Stimulated activated CD8-positive, alpha-beta memory T cell treated with anti-CD3 and anti-CD28 coated beads, Interleukin-12 subunit alpha, Interleukin-12 subunit beta, amount 100 ng/mL, for 24 hours (primary cell): ENCODE data around the gene AGO4.
"Not testable (repeated sequence)": the region's sequence is repeated elsewhere in the genome, so short reads cannot be mapped to it uniquely, and the experiment has no call there.

Experiments
- DNase-seq: peaks from one replicate; pipeline ENCODE4 v3.0.0-alpha.2; 2020; ENCODE audit errors: extremely low read depth

Gene AGO4

DNA sequence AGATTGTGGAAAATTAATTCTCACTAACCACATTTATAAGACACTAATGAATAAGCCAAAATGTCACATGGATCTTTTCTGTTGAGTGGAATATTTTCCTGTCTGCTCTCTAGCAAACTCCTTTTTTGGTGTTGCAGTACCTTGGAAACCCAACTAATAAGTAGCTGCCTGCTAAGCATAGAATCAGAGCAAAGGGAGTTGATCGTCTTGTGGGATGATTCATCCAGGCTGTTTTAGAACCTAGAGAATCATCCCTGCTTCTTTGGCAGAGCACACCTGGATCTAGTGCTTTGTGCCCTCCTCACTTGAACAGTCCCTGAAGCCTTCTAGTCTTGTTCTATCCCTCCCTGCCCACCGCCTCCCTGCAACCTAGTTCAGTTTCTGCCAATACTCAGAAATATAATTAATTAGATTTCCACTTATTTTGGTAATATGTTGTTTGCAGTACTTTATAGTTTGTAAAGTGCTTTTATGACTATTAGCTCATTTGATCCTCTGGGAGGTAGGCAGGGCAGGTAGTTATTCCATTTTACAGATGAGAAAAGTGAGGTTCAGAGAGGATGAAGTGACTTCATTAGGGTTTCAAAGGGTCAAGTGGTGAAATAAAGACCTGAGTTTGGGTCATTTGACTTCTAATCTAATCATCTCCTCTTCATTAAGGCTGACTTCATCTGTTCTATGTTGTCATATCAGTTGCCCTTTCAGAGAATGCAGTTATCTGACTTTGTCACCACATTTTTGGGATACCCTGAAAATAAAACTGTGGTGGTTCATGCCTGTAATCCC, 2.5 kb downstream of the AGO4 start:
- no peak for DNase-seq

DNA sequence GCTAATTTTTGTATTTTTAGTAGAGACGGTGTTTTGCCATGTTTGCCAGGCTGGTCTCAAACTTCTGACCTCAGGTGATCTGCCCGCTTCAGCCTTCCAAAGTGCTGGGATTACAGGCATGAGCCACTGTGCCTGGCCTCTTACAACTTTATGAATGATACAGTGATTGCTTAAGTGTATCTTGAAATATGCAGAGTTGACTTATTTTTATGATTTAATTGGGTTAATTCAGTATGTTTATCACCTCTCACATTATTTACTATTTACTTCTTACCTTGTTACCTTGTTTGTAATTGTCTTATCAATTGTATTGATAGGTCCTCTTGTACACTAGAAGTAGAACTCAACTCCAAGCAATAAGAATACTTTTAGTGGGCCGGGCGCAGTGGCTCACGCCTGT, 4.9 kb downstream of the AGO4 start:
- DNase-seq, result not testable (repeated sequence)

DNA sequence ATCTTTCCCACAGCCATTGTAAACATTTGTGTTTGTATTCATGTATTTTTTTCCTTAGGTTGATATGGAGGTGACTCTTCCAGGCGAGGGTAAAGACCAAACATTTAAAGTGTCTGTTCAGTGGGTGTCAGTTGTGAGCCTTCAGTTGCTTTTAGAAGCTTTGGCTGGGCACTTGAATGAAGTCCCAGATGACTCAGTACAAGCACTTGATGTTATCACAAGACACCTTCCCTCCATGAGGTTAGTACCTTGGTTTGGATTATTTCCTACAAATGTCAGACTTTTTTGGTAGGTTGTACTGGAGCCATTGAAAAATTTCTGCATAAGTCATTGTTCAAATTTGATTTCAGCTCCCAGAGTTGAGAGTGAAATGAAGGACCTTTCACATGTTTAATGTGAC, 17.4 kb downstream of the AGO4 start:
- DNase-seq, result no peak

DNA sequence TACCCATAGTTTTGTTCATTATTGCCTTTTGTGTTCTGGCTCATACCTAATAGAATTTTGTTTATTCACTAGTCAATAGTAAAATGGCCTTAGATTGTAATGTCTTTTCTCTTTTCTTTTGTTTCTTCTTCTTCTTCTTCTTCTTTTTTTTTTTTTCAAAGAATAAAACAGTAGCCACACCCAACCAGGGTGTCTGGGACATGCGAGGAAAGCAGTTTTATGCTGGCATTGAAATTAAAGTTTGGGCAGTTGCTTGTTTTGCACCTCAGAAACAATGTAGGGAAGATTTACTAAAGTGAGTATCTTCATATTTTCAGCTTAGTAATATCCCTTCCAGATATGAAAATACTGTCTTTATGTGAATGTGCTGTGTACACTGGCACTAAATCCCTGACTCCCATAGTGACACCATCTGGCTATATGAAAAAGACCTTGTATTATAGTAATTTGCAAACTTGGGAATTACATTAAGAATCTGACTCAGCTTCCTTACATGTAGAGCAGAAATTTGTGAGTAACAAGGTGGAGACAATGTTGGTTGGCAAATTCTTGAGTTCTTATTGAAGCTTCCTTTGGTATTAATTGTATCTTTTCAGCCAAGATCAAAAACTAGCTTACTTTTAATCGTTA, 24.6 kb downstream of the AGO4 start:
- no peak for DNase-seq

DNA sequence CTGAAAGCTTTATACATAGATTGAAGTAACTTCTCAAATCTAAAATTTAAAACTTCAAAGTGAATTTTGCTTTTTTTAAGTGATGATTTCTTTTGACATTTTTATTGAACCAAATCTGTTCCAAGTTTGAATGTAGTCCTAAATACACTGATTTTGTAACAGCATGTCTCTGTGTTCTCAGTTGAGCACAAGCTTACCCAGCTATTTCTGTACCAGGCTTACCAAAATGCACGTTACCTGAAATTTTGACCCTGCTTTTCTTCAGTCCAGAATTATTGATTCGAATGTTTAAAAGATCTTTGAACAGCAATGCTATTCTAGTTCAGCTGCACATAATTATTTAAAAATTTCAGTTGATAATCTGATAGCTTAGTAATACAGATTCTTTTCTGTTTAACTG, 25.6 kb downstream of the AGO4 start:
- DNase-seq, result no peak

DNA sequence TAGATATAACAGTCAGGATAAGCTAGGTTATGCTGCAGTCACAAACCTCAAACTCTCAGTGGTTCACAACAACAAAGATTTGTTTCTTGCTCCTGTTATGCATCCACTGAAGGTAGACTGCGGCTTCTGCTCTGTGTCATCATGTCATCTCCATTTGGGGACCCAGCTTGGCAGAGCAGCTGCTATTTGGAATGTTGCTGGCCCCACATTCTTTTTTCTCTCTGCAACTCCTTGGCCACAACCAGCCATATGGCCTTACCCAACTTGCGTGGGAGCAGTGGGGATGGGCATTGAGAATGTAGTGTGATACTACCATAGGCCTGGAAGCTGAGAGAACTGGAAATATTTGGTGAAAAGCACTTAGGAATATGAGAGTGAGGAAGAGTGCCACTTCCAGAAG, 26.4 kb downstream of the AGO4 start:
- no peak for DNase-seq

DNA sequence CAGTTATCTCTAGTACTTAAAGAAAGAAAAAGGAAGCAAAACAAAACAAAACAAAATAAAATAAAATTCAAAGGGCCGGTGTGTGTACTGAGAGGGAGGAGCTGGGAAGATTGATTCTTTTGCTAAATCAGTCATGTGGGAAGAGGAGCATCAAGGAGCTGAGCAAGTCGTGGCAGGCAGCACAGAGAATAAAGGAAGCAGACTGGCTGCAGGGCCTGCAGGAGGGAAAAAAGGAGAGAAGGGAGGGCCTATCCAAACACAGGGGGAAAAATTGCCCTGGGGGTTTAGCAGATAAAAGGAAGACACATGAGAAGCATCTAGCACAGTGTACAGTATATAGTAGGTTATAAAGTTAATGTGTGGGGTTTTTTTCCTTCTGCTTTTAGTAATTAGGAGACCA, 27.6 kb downstream of the AGO4 start:
- no peak for DNase-seq

DNA sequence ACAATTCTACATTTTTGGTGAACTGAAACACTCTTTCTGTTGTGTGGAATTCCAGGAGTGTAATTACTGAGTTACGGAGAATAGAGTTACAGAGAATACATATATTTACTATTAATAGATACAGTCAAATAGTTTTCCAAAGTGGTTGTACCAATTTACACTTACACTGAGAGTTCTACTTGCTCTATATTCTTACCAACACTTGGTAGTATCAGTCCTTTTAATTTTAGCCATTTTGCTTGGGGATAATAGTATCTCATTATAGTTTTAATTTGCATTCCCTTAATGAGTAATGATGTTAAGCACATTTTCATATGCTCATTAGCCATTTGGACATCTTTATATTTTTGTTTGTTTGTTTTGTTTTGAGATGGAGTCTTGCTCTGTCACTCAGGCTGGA, 28.9 kb downstream of the AGO4 start:
- DNase-seq, result no peak

DNA sequence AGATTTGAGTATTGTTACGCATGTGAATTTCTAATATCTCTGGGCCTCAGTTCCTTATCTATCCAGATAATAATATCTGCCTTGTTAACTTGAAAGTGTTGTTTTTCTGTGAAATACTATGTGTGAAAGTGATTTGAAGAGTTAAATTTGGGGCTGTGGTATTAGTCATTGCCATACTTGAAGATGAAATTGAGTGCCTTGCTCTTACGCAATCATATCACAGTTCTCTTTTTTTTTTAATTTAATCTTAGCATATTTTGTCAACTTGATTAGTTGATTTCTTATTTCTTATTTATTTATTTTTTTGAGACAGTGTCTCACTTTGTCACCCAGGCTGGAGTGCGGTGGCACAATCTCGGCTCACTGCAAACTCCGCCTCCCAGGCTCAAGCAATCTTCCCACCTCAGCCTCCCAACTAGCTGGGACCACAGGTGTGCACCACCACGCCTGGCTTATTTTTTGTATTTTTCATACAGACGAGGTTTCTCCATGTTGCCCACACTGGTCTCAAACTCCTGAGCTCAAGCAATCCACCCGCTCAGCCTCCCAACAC, 31.0 kb downstream of the AGO4 start:
- no peak for DNase-seq

DNA sequence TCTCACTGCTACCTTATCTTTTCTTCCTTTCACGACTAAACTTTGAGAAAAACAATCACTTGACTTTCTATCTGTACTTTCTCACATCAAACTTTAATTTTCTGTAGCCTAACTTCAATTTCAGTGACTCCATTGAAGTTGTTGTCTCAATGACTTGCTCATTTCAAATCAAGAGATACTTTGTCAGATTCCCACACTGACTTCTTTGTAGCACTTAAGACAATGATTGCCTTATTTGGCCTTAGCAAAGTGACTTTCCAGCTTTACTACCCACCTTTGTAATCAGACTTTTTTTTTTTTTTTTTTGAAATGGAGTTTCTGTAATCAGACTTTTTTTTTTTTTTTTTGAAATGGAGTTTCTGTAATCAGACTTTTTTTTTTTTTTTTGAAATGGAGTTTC, 37.0 kb downstream of the AGO4 start:
- DNase-seq, result no peak

DNA sequence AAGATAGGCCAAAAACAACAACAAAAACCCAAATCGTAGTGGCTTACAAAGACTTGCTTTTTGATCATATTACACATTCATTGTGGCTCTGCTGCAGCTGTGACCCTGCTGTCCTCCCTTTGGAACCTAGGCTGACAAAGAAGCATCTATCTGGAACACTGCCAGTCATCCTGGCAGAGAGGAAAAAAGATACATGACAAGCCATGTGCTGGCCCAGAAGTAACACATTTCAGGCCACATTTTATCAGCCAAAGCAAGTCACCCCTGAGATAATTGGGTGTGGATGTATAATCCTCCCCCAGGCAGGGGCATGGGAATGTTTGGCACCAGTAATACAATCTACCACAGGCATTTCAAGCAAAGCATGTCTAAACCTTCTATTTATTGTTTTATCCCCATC, 38.0 kb downstream of the AGO4 start:
- no peak for DNase-seq

DNA sequence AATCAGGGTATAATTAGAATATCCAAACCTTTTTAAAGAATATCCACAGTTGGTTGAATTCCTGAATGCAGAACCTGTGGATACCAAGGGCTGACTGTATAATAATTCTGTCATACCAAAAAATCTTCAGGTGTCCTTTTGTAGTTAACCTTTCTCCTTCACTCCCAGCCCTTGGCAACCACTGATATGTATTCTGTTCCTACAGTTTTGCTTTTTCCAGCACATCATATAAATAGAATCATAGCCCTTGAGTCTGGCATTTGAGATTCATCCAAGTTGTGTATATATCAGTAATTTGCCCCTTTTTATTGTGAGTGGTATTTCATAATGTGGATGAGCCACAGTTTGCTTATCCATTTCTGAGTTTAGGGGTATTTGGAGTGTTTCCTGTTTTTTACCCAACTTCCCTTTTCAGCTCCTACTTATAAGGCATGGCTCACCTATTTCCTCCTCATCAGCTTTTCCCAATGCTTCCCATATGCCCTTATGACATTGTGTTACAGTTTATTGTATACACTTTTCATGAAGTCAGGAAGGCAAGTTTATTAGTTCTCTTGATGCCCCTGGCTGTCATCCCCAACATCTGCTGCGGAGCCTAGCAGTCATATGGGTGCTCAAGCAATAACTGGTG, 40.2 kb downstream of the AGO4 start:
- DNase-seq, result no peak

DNA sequence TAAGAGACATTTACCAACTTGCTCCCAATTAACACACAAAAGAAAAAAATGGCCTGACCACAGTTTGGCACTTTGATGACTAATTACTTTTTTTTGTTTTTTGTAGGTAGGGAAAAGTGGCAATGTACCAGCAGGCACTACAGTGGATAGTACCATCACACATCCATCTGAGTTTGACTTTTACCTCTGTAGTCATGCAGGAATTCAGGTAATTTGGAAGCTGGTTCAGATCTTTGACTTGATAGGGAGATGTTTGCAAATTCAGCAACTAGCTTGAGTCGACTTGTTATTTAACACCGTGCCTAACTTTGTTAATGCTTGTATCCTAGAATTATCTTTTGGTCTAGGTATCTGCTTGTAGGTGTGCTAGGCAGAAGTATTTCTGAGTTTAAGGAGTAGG, 42.2 kb downstream of the AGO4 start:
- DNase-seq, result no peak

DNA sequence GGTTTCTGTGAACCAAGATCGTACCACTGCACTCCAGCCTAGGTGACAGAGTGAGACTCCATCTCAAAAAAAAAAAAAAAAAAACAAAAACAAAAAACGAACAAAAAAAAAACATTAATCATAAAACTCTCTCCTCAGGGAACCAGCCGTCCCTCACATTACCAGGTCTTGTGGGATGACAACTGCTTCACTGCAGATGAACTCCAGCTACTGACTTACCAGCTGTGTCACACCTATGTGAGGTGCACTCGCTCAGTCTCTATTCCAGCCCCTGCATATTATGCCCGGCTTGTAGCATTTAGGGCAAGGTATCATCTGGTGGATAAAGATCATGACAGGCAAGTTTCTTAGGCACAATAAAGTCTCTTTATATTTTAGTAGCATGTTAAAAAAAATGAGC, 42.9 kb downstream of the AGO4 start:
- no peak for DNase-seq

DNA sequence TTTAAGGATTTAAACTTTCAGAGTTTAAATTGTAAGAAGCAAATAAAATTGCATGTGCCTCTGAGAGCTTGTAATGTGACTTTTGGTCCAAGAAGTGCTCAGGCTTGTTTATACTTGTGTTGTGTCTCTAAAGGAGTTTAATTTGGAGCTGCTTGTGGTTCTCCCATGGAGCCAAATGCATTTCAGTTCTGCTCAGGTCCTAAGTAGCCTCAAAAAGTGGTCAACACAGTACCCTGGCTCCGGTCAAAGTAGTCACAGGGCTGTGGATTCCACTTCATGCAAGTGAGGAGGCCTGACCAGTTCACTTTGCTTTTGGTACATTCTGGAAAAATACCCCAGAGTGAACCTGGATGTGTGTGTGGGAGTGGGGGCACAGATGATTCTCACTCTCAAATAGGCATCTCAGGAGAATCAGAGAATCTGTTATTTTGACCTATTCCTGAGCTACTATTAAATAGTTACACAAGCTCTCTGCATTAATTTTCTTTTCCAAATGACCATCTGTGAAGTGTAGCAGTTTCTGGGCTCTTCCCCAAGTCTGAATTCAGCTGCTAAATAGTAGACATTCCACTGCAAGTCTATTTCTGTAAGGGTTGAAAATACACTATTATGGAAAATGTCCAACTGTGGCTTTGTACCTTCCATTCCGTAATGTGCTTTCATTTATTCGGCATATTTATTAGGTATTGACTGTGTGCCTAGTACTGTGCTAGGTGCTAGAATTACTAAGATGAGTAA, 43.5 kb downstream of the AGO4 start:
- DNase-seq, result no peak

DNA sequence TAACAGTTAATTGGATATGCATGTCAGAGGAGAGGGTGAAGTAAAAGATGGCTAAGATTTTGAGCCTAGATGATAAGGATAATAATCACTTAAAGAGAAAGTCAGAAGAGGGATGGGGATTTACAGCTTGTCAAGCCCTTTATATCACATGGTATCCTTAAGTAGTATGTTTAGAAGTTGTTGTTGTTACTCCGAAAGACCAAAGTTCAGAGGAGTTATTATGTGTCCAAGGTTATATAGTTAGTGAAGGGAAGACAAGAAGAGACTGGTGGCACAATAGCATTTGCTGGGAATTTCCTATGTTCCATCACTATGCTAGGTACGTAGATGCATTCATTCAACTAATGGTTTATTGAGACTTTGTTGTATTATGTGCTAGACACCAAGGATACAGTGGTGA, 44.4 kb downstream of the AGO4 start:
- no peak for DNase-seq

DNA sequence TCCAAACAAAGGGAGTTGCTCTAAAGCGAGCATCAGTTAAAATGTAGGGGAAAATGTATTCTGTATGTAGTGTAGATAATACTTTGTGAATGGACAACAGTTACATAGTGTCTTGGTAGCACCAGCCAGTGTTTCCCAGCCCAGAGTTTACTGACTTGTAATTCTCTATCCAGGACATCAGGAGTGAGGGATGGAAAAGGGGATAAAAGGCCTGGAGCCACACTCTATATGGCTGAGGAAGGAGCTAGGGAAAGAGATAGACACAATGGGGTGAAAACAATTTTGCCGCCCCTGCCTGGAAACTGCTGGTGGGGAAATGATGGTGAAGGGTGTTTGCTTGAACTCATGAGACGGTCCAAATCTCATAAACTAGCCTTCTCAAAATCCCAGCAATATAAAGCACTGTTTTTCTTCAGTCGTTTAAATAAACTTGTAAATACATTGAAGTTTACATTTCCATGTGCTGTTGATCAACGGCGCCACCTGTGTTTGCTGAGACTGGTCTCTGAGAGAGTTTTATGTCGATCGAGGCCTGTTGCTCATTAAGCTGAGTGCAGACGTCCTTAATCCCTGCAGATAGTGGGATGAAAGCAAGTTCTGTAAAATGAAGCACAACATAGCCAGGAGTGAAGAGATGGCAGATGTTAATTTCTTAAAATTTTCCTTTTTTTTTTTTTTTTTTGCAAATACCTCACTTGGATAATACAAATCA, 47.3 kb downstream of the AGO4 start:
- DNase-seq, result no peak

DNA sequence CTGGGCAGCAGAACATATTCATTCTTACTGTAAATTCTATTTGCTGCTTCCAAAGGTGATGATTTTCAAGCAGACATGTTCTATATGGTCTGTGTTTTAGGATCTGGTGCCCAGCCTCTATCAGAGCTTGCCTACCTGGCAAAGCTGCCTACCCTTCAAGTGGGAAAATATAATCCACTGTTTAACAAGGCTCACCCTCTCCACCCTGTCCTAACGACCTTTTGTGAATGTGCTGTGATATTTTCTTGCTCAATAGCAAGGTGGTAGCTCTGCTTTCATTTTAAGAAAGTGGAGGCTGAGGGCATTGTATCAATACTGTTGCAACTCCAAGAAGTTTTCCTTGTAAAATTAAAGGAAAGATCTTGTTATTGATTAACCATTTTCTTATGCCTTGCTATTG, 49.1 kb downstream of the AGO4 start:
- DNase-seq, result no peak

DNA sequence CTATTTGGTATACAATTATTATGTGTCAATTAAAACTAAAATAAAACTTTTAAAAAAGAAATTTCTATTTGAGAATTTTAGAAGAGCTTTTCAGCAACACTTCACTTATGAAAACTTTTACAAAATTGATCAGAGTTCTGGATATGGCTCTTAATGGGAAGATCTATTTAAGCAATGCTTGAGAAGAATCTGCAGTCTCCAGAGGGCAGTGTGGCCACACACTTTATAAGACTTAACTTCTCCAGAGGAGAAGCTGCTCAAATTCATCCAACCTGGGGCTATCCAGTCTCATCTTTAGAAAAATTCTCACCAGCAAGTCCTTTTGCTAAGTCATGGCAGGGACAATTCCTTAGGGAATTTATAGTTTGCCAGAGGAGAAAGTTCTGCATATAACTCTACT, 50.0 kb downstream of the AGO4 start:
- DNase-seq, result no peak

DNA sequence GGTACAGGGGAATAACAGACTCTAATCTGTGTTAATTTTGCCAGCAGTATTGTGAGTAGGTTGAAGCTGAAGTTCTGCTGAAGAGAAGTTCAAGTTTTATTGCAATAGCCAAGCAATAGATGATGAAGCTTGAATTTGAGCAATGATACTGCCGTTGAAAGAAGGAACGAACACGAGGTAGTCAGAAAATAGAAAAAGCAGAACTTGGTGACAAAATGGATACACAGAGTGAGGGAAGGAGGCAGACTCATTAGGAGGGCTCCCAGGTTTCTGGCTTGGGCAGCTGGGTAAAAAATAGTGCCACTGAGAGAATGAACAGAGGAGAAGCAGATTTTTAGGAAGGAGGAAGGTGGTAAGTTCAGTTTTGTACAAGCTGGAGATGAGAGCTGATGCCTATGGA, 52.9 kb downstream of the AGO4 start:
- no peak for DNase-seq

DNA sequence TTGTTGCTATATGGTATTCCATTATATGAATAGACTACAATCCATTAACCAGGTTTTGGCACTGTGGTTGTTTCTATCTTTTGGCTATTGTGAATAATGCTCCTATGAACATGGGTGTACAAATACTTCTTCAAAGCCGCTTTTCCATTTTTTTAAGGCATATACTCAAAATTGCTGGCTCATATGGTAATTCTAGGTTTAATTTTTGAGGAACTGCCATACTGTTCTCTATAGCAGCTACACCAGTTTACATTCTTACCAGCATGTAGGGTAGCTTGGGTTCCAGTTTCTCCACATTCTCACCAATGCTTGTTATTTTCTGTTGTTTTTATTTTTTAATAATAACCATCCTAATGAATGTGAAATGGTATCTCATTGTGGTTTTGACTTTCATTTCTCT, 55.3 kb downstream of the AGO4 start:
- DNase-seq, result no peak
